Gastrocnemius medialis (tissue), 4 donors: ENCODE data around the gene ACACA. TPM values are rescaled to one million over a fixed set of nuclear protein-coding genes. Genes with fewer than 3 reads are reported as not detected.
"Not testable (repeated sequence)": the region's sequence is repeated elsewhere in the genome, so short reads cannot be mapped to it uniquely, and the experiment has no call there.

Source experiments
- ATAC-seq, 2 donors: fragments of 150-250 bp; one replicate each; pipeline ENCODE4 v1.9.1; 2016
- DNase-seq, 2 donors: peaks; one replicate each; pipeline ENCODE4 v3.0.0-alpha.2; 2019
- H3K27ac ChIP-seq, 4 donors: fragments of 200-600 bp; sonication (generic); 1 replicate in 1 of 4; 2 replicates in 3 of 4; pipeline ENCODE4 v1.5.1; 2016 to 2018; ENCODE audit warnings: mild to moderate bottlenecking in 2 of 4, moderate library complexity in 1 of 4
- H3K27me3 ChIP-seq, 3 donors: fragments of 200-600 bp; sonication (generic) in 2 of 3; 1 replicate in 1 of 3; 2 replicates in 2 of 3; pipeline versions ENCODE4 v1.5.1 to v1.6.0; 2016 to 2019; ENCODE audit warnings: mild to moderate bottlenecking in 1 of 3, moderate library complexity in 1 of 3
- H3K36me3 ChIP-seq, 2 donors: fragments of 200-600 bp; sonication (generic) in 1 of 2; one replicate each; pipeline ENCODE4 v1.5.1; 2017 to 2018
- H3K4me1 ChIP-seq, 2 donors: fragments of 200-600 bp; sonication (generic) in 1 of 2; one replicate each; pipeline ENCODE4 v1.5.1; 2016 to 2017; ENCODE audit warnings: mild to moderate bottlenecking in 2 of 2
- H3K4me3 ChIP-seq, 4 donors: fragments of 200-600 bp; sonication (generic) in 3 of 4; 1 replicate in 1 of 4; 2 replicates in 3 of 4; pipeline ENCODE4 v1.5.1; 2016 to 2019; ENCODE audit warnings: mild to moderate bottlenecking in 2 of 4
- H3K9me3 ChIP-seq, 3 donors: fragments of 200-600 bp; sonication (generic) in 2 of 3; 1 replicate in 1 of 3; 2 replicates in 2 of 3; pipeline ENCODE4 v1.5.1; 2016 to 2019
- POLR2A ChIP-seq, 2 donors: fragments of 450-650 bp; IDR thresholded peaks; one replicate each; pipeline ENCODE4 v1.6.1; 2017; ENCODE audit warnings: antibody characterized with exemption in 2 of 2, mild to moderate bottlenecking in 2 of 2, moderate library complexity in 2 of 2
- in situ Hi-C, 4 donors: fragments of 200-750 bp; cut with MboI; loops; one replicate each; pipeline versions ENCODE4 v1.15.0 to v1.8.0; 2017; ENCODE audit warnings: low sequenced_read_pairs in 4 of 4
- intact Hi-C: fragments of 100-400 bp; cut with DNase I; formaldehyde crosslinking; loops from one replicate; pipeline ENCODE4 v1.15.1; 2023; ENCODE audit warnings: low total_unique reads
- total RNA-seq, 4 donors: library from RNA; depleted of rRNA; stranded (reverse); fragments of >200 nt; gene quantifications; one replicate each; pipeline versions ENCODE4 v1.1.0 to v1.2.3, GENCODE V29; 2016
- TF ChIP-seq, protein P1 (sequence below), 5 experiments: fragments of 450-650 bp in 3 of 5; fragments of 200-600 bp in 2 of 5; sonication (generic) in 2 of 5; IDR thresholded peaks in 4 of 5; conservative IDR thresholded peaks in 1 of 5; 1 replicate in 4 of 5; 2 replicates in 1 of 5; pipeline ENCODE4 v1.5.1; 2016 to 2019; ENCODE audit warnings: antibody characterized with exemption in 5 of 5, mild to moderate bottlenecking in 3 of 5, moderate library complexity in 3 of 5

ACACA gene
- total RNA-seq, 4 donors from 2014 or later = 13.4 to 28.9 (median 18.9) TPM

DNA sequence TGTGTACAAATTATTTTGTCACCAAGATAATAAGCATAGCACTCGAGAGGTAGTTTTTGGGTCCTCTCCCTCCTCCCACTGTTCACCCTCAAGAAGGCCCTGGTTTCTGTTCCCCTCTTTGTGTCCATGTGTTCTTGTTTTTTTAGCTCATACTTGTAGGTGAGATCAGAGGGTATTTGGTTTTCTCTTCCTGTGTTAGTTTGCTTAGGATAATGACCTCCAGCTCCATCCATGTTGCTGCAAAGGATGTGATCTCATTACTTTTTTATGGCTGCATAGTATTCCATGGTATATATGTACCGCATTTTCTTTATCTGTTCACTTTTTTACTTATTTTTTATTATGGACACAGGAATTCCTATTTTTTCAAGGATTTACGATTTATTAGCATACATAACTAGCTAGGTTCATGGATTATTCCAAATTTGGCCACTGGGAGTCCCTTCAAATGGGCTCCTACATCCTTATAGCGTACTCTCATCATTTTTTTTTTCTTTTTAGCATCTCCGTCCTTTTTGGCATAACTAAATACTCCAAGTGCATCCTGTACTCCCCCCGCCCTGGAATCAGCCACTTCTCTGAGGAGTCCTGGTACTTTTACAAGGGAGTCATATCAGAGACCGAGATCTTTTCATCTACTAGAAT is 7.4 kb upstream of the ACACA start:
- ATAC-seq (no peak), DNase-seq (no peak)
- Histone ChIP-seq H3K36me3 (peaks cover 0 to 57% of the 10 kb centered on the region in 2 donors), H3K9me3 (no peaks in the 10 kb centered on the region), H3K27me3 (no peaks in the 10 kb centered on the region), H3K4me1 (no peaks in the 10 kb centered on the region), H3K27ac (no peak overlapping the region), H3K4me3 (no peak overlapping the region)
- in situ Hi-C loops = no loop called here
- intact Hi-C loops = no loop called here
- TF ChIP-seq POLR2A (IDR thresholded peaks at IDR 0.05) = no peak
- TF ChIP-seq, protein P1, sequence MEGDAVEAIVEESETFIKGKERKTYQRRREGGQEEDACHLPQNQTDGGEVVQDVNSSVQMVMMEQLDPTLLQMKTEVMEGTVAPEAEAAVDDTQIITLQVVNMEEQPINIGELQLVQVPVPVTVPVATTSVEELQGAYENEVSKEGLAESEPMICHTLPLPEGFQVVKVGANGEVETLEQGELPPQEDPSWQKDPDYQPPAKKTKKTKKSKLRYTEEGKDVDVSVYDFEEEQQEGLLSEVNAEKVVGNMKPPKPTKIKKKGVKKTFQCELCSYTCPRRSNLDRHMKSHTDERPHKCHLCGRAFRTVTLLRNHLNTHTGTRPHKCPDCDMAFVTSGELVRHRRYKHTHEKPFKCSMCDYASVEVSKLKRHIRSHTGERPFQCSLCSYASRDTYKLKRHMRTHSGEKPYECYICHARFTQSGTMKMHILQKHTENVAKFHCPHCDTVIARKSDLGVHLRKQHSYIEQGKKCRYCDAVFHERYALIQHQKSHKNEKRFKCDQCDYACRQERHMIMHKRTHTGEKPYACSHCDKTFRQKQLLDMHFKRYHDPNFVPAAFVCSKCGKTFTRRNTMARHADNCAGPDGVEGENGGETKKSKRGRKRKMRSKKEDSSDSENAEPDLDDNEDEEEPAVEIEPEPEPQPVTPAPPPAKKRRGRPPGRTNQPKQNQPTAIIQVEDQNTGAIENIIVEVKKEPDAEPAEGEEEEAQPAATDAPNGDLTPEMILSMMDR (IDR thresholded peaks at IDR 0.05 in 4 of 5, conservative IDR thresholded peaks at IDR 0.05 in 1 of 5) = no peak

DNA sequence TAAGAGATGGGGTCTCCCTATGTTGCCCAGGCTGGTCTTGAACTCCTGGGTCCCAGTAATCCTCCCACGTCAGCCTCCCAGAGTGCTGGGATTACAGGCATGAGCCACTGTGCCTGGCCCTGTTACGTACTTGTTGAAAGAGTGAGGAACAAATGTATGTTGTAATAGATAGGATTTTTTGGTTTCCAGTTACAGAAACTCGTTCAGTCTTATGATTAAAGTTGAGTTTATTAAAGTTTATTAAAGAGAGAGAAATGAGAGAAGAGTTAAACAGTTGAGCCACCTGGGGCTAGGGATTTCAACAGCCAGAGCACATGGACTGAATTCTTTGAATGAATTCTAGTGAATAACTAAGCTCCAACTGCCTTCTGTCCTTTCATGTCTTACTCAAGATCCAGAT is 3.7 kb upstream of the ACACA start:
- Histone ChIP-seq H3K27ac (peak overlapping the region in 2 of 4 donors; percentile 42 to 58), H3K9me3 (no peaks in the 10 kb centered on the region), H3K4me1 (peaks cover 15% of the 10 kb centered on the region in 2 donors), H3K27me3 (no peaks in the 10 kb centered on the region), H3K36me3 (peaks cover 0 to 46% of the 10 kb centered on the region in 2 donors), H3K4me3 (no peak overlapping the region)
- intact Hi-C loops (no loop called here), in situ Hi-C loops (no loop called here)
- peak in 1 of 2 donors; percentile 8 for ATAC-seq
- DNase-seq = peak in 1 of 2 donors; percentile 24
- no peak for TF ChIP-seq POLR2A (IDR thresholded peaks at IDR 0.05)
- TF ChIP-seq, protein P1 (IDR thresholded peaks at IDR 0.05 in 4 of 5, conservative IDR thresholded peaks at IDR 0.05 in 1 of 5) = no peak

DNA sequence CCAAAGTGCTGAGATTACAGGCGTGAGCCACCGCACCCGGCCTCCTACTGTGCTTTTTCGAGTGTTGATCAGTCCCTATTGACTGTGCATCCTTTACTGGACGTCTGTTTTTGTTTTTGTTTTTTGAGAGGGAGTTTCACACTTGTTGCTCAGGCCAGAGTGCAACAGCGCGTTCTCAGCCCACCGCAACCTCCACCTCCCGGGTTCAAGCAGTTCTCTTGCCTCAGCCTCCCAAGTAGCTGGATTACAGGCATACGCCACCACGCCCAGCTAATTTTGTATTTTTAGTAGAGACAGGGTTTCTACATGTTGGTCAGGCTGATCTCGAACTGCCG is 1.5 kb upstream of the ACACA start:
- peaks cover 0 to 24% of the 10 kb centered on the region in 2 donors for H3K36me3 ChIP-seq
- H3K27ac ChIP-seq = peak overlapping the region in 2 of 4 donors; percentile 96 to 97
- H3K27me3 ChIP-seq, H3K9me3 ChIP-seq, H3K4me3 ChIP-seq, DNase-seq, in situ Hi-C loops, ATAC-seq: not testable (repeated sequence)
- H3K4me1 ChIP-seq = peaks cover 16 to 22% of the 10 kb centered on the region in 2 donors
- intact Hi-C loops = loop anchor here (5.0 kb wide), 1 partner anchor 461 kb away; the partner anchor contains the start of gene AATF

DNA sequence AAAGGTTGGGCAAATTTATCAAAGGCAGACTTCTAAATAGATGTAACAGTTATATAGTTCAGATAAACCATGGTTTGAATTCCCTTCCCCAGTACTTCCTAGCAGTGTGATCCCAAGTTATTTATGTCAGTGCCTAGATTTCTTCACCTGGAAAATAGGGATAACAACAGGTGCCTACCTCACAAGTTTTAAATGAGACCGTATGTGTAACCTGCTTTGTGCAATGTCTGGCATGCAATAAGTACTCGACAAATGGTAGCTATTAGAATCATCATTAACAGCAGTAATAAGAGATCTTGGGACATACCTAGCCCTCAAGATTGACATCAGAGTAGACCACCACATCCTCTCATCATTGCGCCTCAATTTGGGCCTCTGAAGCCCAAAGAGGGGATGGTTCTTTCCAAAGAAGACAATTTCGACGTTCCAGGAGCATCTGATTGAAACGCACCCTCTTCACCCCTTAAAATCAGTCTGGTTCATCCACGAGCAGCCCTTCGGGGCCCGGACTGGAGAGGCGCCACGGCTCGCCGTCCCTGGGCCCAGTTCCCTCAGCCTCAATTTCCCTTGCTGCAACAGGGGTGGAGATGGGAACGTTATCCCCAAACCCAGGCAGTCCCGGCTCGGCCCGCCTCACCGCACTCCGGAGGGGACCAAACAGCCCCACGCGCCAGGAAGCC is 541 bp downstream of the ACACA start:
- Histone ChIP-seq H3K36me3 (peaks cover 0 to 4% of the 10 kb centered on the region in 2 donors), H3K9me3 (no peaks in the 10 kb centered on the region), H3K4me3 (peak overlapping the region; percentile 85 to 95 (median 92)), H3K27ac (peak overlapping the region; percentile 95 to 97 (median 96)), H3K4me1 (peaks cover 16 to 22% of the 10 kb centered on the region in 2 donors), H3K27me3 (no peaks in the 10 kb centered on the region)
- ATAC-seq (peak; percentile 8 to 58), DNase-seq (no peak)
- TF ChIP-seq, protein P1 (IDR thresholded peaks at IDR 0.05 in 4 of 5, conservative IDR thresholded peaks at IDR 0.05 in 1 of 5) = no peak
- TF ChIP-seq POLR2A (IDR thresholded peaks at IDR 0.05) = no peak
- in situ Hi-C loops = no loop called here
- intact Hi-C loops = loop anchor here (1.0 to 5.0 kb wide), 3 partner anchors 47 to 459 kb away; partner anchors contain the start of gene AATF

DNA sequence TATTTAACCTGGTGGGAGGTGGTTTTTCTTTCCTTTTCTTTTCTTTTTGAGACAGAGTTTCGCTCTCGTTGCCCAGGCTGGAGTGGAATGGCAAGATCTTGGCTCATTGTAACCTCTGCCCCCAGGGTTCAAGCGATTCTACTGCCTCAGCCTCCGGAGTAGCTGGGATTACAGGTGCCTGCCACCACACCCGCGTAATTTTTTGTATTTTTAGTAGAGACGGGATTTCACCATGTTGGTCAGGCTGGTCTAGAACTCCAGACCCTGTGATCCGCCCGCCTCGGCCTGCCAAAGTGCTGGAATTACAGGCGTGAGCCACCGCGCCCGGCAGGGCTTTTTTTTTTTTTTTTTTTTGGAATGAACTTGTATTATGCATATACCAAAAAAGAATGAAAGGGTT is 1.1 kb downstream of the ACACA start:
- H3K36me3 ChIP-seq, in situ Hi-C loops, ATAC-seq, DNase-seq, H3K9me3 ChIP-seq, H3K27me3 ChIP-seq: not testable (repeated sequence)
- intact Hi-C loops = loop anchor here (5.0 kb wide), 1 partner anchor 458 kb away; the partner anchor contains the start of gene AATF
- Histone ChIP-seq H3K4me3 (peak overlapping the region; percentile 85 to 95 (median 92)), H3K27ac (peak overlapping the region; percentile 95 to 97 (median 96)), H3K4me1 (peaks cover 16 to 22% of the 10 kb centered on the region in 2 donors)
